Measurements from ENCODE around the gene CFD.

The CFD gene

GRCh38 chr19:821231-821824 lies 38.1 kb upstream of the CFD start:
- no peak for TF ChIP-seq CTCF (conservative IDR thresholded peaks at IDR 0.05; ENCODE audit: low read length)
- H3K4me3 ChIP-seq (ENCODE audit: low read length), result peak overlapping the region; percentile 41
- no peak for DNase-seq (ENCODE audit: low read depth)

GRCh38 chr19:821825-822503 lies 37.5 kb upstream of the CFD start, which contains the start of gene PLPPR3:
Gene PLPPR3, minus strand, starts transcription at chr19:821955. Its CDS starts 396 bp downstream, at chr19:821559.
- no peak for DNase-seq (ENCODE audit: low read depth)
- TF ChIP-seq CTCF (conservative IDR thresholded peaks at IDR 0.05; ENCODE audit: low read length), result no peak
- H3K4me3 ChIP-seq (ENCODE audit: low read length), result peak within 1 kb of the TSS; percentile 41

- no peak for DNase-seq (ENCODE audit: low read depth)
- H3K4me3 ChIP-seq (ENCODE audit: low read length), result no peak overlapping the region
- no peak for TF ChIP-seq CTCF (conservative IDR thresholded peaks at IDR 0.05; ENCODE audit: low read length)
Observed at GRCh38 chr19:823565-824121, 35.8 kb upstream of the CFD start.

- DNase-seq (ENCODE audit: low read depth), result no peak
- TF ChIP-seq CTCF (conservative IDR thresholded peaks at IDR 0.05; ENCODE audit: low read length), result no peak
- H3K4me3 ChIP-seq (ENCODE audit: low read length), result no peak overlapping the region
Observed at GRCh38 chr19:824885-825284, 34.6 kb upstream of the CFD start.

- no peak overlapping the region for H3K4me3 ChIP-seq (ENCODE audit: low read length)
- no peak for TF ChIP-seq CTCF (conservative IDR thresholded peaks at IDR 0.05; ENCODE audit: low read length)
- no peak for DNase-seq (ENCODE audit: low read depth)
Observed at GRCh38 chr19:825897-826644, 33.4 kb upstream of the CFD start.

GRCh38 chr19:827314-827709 lies 32.2 kb upstream of the CFD start:
- H3K4me3 ChIP-seq (ENCODE audit: low read length), result no peak overlapping the region
- no peak for DNase-seq (ENCODE audit: low read depth)
- no peak for TF ChIP-seq CTCF (conservative IDR thresholded peaks at IDR 0.05; ENCODE audit: low read length)
